SK-N-SH (cell line): ENCODE results near the gene HIPK3. TPM values are rescaled to one million over a fixed set of nuclear protein-coding genes. Genes with fewer than 3 reads are reported as not detected.

Experiments
- CTCF ChIA-PET: fragments of 300-600, 350-600 bp; formaldehyde crosslinking; extraction: SDS; loops from one replicate; lab custom pipeline; 2021; lab: Yijun Ruan, JAX
- POLR2A ChIA-PET: fragments of 350-600 bp; sonication (Branson Sonifier 250); formaldehyde crosslinking; extraction: SDS; loops from one replicate; lab custom pipeline; 2020; ENCODE audit warnings: antibody characterized with exemption, inconsistent platforms; lab: Yijun Ruan, JAX
- DNase-seq: peaks from one replicate; pipeline ENCODE4 v3.0.0; 2012
- H2AFZ ChIP-seq: fragments of 200-600 bp; sonication (generic); 2 replicates; pipeline ENCODE4 v1.8.1; 2016; ENCODE audit warnings: antibody characterized with exemption, mild to moderate bottlenecking, low read depth
- H3F3A ChIP-seq: fragments of 200-600 bp; sonication (generic); replicated peaks from 2 replicates; pipeline ENCODE3; 2016; ENCODE audit warnings: antibody characterized with exemption, mild to moderate bottlenecking; ENCODE audit not compliant: insufficient read depth
- H3K27ac ChIP-seq, 2 experiments: fragments of 200-500 bp in 1 of 2; fragments of 200-600 bp in 1 of 2; sonication (Bioruptor generic) in 1 of 2; sonication (generic), shearing (Covaris generic) in 1 of 2; 2 replicates each; pipeline versions ENCODE4 v1.5.1 to v1.6.1; 2014 to 2016; ENCODE audit warnings: low read depth in 2 of 2, inconsistent platforms in 1 of 2, low read length in 1 of 2, mild to moderate bottlenecking in 1 of 2, mixed read lengths in 1 of 2
- H3K27me3 ChIP-seq: fragments of 200-600 bp; sonication (generic), shearing (Covaris generic); 2 replicates; pipeline ENCODE4 v1.6.1; 2016; ENCODE audit warnings: mixed run types; ENCODE audit not compliant: insufficient read depth
- H3K36me3 ChIP-seq, 2 experiments: fragments of 200-500 bp in 1 of 2; fragments of 200-600 bp in 1 of 2; sonication (Bioruptor generic) in 1 of 2; sonication (generic) in 1 of 2; replicated peaks in 1 of 2; 2 replicates each; pipeline versions ENCODE3 to v1.5.1; 2014 to 2016; ENCODE audit warnings: low read length in 1 of 2, mild to moderate bottlenecking in 1 of 2; ENCODE audit not compliant: insufficient read depth in 2 of 2, control insufficient read depth in 1 of 2
- H3K4me1 ChIP-seq, 2 experiments: fragments of 200-500 bp in 1 of 2; fragments of 200-600 bp in 1 of 2; sonication (Bioruptor generic) in 1 of 2; sonication (generic), shearing (Covaris generic) in 1 of 2; 2 replicates each; pipeline versions ENCODE4 v1.5.1 to v1.6.1; 2014 to 2016; ENCODE audit warnings: low read depth in 1 of 2, low read length in 1 of 2, mixed run types in 1 of 2; ENCODE audit not compliant: insufficient read depth in 2 of 2, control insufficient read depth in 1 of 2
- H3K4me2 ChIP-seq: fragments of 200-600 bp; sonication (generic), shearing (Covaris generic); 2 replicates; pipeline ENCODE4 v1.6.1; 2017; ENCODE audit warnings: mixed run types
- H3K4me3 ChIP-seq, 2 experiments: fragments of 200-500 bp in 1 of 2; fragments of 200-600 bp in 1 of 2; sonication (Bioruptor generic) in 1 of 2; sonication (generic), shearing (Covaris generic) in 1 of 2; 2 replicates each; pipeline versions ENCODE4 v1.5.1 to v1.8.1; 2014 to 2016; ENCODE audit warnings: low read depth in 2 of 2, inconsistent platforms in 1 of 2, low read length in 1 of 2, mild to moderate bottlenecking in 1 of 2, mixed read lengths in 1 of 2, moderate library complexity in 1 of 2
- H3K79me2 ChIP-seq: fragments of 200-600 bp; sonication (generic); 2 replicates; pipeline ENCODE4 v1.8.1; 2017; ENCODE audit warnings: mild to moderate bottlenecking; ENCODE audit not compliant: insufficient read depth
- H3K9ac ChIP-seq: fragments of 200-600 bp; sonication (generic); 2 replicates; pipeline ENCODE4 v1.6.1; 2017; ENCODE audit warnings: mixed run types
- H3K9me2 ChIP-seq: fragments of 200-600 bp; sonication (generic); 2 replicates; pipeline ENCODE4 v1.6.1; 2017; ENCODE audit warnings: mixed run types
- H3K9me3 ChIP-seq: fragments of 200-600 bp; sonication (generic); 2 replicates; pipeline ENCODE4 v1.6.1; 2017; ENCODE audit warnings: mixed run types, mild to moderate bottlenecking, moderate library complexity
- H4K20me1 ChIP-seq: fragments of 200-600 bp; sonication (generic); 2 replicates; pipeline ENCODE4 v1.6.1; 2017; ENCODE audit warnings: mild to moderate bottlenecking, mixed run types; ENCODE audit not compliant: insufficient read depth
- ELF1 ChIP-seq: IDR thresholded peaks from 2 replicates; pipeline ENCODE4 v1.4.0; 2012
- FOXM1 ChIP-seq: IDR thresholded peaks from 2 replicates; pipeline ENCODE4 v1.4.0; 2012; ENCODE audit warnings: low read depth, mild to moderate bottlenecking
- IRF3 ChIP-seq: fragments of 150-350 bp; IDR thresholded peaks from 2 replicates; pipeline ENCODE4 v1.6.1; 2016; ENCODE audit warnings: mild to moderate bottlenecking, low read depth, low read length
- JUND ChIP-seq: IDR thresholded peaks from 2 replicates; pipeline ENCODE4 v1.4.0; 2012
- NRF1 ChIP-seq: IDR thresholded peaks from 2 replicates; pipeline ENCODE4 v1.6.1; 2012; ENCODE audit warnings: low read depth, mild to moderate bottlenecking, low read length
- POLR2AphosphoS5 ChIP-seq: IDR thresholded peaks from 2 replicates; pipeline ENCODE4 v1.6.1; 2012; ENCODE audit warnings: low read depth, low read length
- RAD21 ChIP-seq: IDR thresholded peaks from 2 replicates; pipeline ENCODE4 v1.6.1; 2012; ENCODE audit warnings: mild to moderate bottlenecking, low read length
- SMC3 ChIP-seq: IDR thresholded peaks from 2 replicates; pipeline ENCODE4 v1.6.1; 2012; ENCODE audit warnings: low read depth, low read length, improper control_type of control experiment
- TCF12 ChIP-seq: IDR thresholded peaks from 2 replicates; pipeline ENCODE4 v1.4.0; 2012
- YY1 ChIP-seq: IDR thresholded peaks from 2 replicates; pipeline ENCODE4 v1.4.0; 2012; ENCODE audit warnings: low read depth, mild to moderate bottlenecking
- WGBS: methylation state at CpG from one replicate; pipeline ENCODE4 v1.1.6; 2017; ENCODE audit warnings: low lambda C conversion rate; 5-methylcytosine and 5-hydroxymethylcytosine counted together
- polyA plus RNA-seq, 3 experiments: library from polyadenylated mRNA; depleted of rRNA; stranded (reverse); fragments of >200 nt; gene quantifications; 2 replicates each; pipeline ENCODE4 v1.2.3, GENCODE V29; 2012
- TF ChIP-seq, protein P1 (sequence below): IDR thresholded peaks from 2 replicates; pipeline ENCODE4 v1.6.1; 2012; ENCODE audit warnings: mild to moderate bottlenecking, low read depth, low read length, moderate library complexity

Gene HIPK3
- polyA plus RNA-seq, 1 of the 3 experiments (the other 2 are of a cell fraction) = 5.2 TPM

DNA sequence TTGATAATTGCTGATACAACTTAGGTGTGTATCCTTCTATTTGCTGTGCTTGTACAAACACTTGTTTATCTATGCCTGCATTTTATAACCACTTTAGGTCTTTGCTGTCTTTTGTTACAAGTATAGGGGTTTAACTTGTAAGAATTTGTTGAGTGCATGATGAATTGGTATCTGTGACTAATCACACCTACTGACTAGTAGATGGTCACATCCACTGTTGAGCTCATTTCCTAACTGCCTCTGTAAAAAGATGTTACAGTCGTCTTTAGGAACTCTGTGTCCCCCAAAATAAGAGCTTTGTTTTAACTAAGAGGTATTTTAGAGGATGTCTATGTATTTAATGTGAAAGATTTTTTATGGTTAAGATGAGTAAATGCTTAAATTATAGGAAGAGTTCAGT, 60.5 kb downstream of the HIPK3 start (continued):
- TF ChIP-seq IRF3 (no peak), YY1 (no peak)

DNA sequence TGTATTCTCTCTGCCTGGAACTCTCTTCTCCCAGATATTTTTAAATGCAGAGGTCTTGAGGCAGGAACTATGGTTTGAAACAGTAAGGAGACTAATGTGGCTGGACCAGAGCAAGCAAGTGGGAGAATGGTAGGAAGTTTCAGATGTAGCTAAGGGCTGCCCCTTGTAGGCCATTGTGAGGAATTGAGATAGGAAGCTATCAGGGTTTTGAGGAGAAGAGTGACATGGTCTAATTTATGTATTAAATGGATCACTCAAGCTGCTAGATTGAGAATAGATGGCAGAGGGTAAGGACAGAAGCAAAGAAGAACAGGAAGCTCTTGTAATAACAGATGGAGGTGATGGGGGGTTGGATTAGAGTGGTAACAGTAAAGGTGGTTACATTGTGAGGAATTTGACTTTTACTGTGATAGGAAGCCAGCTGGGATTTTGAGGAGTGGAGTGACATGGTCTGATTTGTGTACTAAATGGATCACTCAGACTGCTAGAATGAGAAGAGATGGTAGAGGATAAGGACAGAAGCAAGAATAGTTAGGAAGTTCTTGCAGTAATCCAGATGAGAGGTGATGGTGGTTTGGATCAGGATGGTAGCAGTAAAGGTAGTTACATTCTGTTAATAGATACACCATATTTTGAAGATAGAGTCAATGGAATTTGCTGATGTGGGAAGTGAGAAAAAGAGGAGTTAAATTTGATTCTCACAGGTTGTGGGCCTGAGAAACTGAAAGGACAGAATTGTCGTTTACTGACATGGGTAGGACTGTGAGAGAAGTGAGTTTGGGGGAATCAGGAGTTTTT, 63.0 kb downstream of the HIPK3 start:
- TF ChIP-seq SMC3 (no peak), RAD21 (no peak), POLR2AphosphoS5 (no peak), FOXM1 (no peak), JUND (no peak), NRF1 (no peak), ELF1 (no peak), TCF12 (no peak)
- TF ChIP-seq, protein P1, sequence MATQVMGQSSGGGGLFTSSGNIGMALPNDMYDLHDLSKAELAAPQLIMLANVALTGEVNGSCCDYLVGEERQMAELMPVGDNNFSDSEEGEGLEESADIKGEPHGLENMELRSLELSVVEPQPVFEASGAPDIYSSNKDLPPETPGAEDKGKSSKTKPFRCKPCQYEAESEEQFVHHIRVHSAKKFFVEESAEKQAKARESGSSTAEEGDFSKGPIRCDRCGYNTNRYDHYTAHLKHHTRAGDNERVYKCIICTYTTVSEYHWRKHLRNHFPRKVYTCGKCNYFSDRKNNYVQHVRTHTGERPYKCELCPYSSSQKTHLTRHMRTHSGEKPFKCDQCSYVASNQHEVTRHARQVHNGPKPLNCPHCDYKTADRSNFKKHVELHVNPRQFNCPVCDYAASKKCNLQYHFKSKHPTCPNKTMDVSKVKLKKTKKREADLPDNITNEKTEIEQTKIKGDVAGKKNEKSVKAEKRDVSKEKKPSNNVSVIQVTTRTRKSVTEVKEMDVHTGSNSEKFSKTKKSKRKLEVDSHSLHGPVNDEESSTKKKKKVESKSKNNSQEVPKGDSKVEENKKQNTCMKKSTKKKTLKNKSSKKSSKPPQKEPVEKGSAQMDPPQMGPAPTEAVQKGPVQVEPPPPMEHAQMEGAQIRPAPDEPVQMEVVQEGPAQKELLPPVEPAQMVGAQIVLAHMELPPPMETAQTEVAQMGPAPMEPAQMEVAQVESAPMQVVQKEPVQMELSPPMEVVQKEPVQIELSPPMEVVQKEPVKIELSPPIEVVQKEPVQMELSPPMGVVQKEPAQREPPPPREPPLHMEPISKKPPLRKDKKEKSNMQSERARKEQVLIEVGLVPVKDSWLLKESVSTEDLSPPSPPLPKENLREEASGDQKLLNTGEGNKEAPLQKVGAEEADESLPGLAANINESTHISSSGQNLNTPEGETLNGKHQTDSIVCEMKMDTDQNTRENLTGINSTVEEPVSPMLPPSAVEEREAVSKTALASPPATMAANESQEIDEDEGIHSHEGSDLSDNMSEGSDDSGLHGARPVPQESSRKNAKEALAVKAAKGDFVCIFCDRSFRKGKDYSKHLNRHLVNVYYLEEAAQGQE = no peak
- Histone ChIP-seq H3K27ac (no peak overlapping the region), H2AFZ (no peak overlapping the region), H3K79me2 (peaks cover 97% of the 10 kb centered on the region), H3K4me2 (no peak overlapping the region), H3K4me3 (no peak overlapping the region), H3K9me3 (no peaks in the 10 kb centered on the region), H4K20me1 (peaks cover 93% of the 10 kb centered on the region), H3K36me3 (peaks cover 0 to 3% of the 10 kb centered on the region in 2 experiments), H3K27me3 (no peaks in the 10 kb centered on the region), H3K9ac (no peak overlapping the region), H3K4me1 (peaks cover 4 to 26% of the 10 kb centered on the region in 2 experiments; a peak in 3 of 4 replicates), H3F3A (peaks cover 13% of the 10 kb centered on the region), H3K9me2 (no peaks in the 10 kb centered on the region)
- no peak for DNase-seq
- ChIA-PET CTCF (interaction anchor here (0.9 to 1.7 kb wide), 2 partner anchors 10 to 153 kb away, joined by 3 to 4 read pairs; no protein-coding TSS in a partner anchor), POLR2A (no interaction called here)
- 94% methylated on average over 1 of the region's 1 CpG for WGBS
